CD4-positive, alpha-beta T cell treated with Interleukin-6 at 100 ng/mL for 8 hours (primary cell): ENCODE results near the gene TCP11L1.
A peak's percentile ranks its signal among the peaks of the same experiment; 100 is the strongest.
"Not testable (repeated sequence)": the region's sequence is repeated elsewhere in the genome, so short reads cannot be mapped to it uniquely, and the experiment has no call there.

Experiments
- DNase-seq: peaks from one replicate; pipeline ENCODE4 v3.0.0-alpha.2; 2020; ENCODE audit warnings: mixed read lengths, low spot score

Gene TCP11L1

GRCh38 chr11:33065445-33066178, 26.2 kb downstream of the TCP11L1 start:
- DNase-seq = peak; percentile 66

GRCh38 chr11:33067294-33067693, 27.9 kb downstream of the TCP11L1 start:
- DNase-seq = no peak

GRCh38 chr11:33068611-33069340, 29.4 kb downstream of the TCP11L1 start:
- DNase-seq = no peak

- DNase-seq = no peak
Observed at GRCh38 chr11:33072465-33072864, 33.1 kb downstream of the TCP11L1 start.

DNA sequence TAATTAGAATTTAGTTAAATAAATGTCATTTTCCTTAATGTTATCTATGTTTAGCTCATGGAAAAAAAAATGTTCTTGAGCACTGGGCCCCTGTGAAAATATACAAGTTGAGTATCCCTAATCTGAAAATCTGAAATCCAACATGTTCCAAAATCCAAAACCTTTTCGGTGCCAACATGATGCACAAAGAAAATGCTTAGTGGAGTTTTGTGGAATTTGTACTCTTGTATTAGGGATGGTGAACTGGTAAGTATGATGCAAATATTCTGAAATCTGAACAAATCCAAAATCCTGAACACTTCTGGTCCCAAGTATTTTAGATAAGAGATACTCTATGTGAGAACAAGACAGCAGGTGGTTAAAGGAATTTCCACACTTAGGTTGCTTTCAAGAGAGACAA, 44.5 kb downstream of the TCP11L1 start:
- DNase-seq = no peak

DNA sequence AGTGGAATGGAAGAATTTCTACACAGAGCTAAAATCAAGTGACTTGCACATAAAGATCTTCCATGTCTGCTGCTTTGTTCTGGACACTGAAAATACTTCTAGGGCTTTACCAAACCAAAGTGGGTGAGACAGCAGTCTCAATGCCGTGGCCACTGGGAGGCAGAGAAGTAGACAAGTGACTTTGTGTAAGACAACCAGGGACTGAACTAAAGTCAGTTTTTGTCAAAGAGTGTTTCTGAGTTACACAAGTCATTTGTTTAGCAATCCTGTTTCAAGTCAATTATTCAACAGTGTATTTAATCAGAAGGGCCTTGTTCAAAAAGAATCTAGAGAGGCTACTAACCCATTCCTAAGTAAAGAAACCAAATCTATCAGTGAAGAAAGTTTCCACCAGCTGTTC, 46.6 kb downstream of the TCP11L1 start:
- no peak for DNase-seq

DNA sequence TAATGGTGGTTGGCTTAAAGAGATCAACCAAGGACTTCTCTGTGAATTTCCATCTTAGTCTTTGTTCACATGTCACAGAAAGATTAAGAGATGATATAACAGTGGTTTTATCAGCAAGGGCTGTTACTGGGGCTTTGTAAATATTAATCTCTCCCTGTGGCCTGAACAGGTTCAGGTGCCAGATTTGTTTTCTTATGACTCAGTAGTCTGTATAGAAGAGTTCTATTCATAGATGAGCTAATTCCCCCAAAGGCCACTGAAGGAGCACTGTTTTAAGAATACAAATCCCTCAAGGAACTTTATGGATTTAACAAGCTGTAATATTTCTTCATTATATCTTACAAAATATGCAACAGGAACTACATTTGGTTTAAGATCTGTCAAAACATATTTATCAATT, 50.4 kb downstream of the TCP11L1 start:
- no peak for DNase-seq

DNA sequence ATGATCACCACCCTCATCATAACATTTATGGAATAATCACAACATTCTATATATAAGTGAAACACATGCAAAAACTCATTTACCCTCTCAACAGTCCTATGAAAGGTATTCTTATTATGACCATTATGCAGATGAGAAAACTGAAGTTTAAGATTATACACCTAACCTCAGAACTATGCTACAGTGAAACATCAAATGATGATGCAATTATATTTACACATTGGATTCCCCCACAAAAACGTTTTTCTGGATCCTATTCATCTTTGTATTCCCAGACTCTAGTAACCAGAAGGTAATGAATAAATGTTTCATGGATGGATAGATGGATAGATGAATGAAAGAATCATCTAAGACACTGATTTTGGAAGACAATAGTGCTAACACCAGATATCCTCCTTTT, 54.8 kb downstream of the TCP11L1 start:
- no peak for DNase-seq

GRCh38 chr11:33103836-33104235, 64.5 kb downstream of the TCP11L1 start:
- DNase-seq = no peak

- DNase-seq = no peak
Observed at GRCh38 chr11:33109294-33109895, 70.0 kb downstream of the TCP11L1 start.

- DNase-seq = no peak
Observed at GRCh38 chr11:33110083-33110482, 70.7 kb downstream of the TCP11L1 start.

DNA sequence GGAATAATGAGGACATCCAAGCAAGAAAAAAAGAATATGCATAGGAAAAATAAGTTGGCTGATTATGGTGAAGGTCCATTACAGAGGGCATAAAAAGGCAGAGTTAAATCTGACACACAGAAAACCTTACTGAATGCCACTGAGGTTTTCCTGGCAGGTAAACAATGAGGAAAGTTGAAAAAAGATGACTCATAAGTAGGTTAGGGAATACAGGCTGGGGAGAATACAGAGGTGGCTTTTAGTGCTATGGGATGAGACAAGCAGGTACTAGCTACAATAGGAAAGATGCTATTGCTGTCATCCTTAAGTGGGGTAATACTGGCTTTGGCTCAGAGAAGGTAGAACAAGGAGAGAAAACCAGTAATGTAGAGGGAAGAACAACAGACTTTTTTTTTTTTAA, 77.2 kb downstream of the TCP11L1 start:
- no peak for DNase-seq

DNA sequence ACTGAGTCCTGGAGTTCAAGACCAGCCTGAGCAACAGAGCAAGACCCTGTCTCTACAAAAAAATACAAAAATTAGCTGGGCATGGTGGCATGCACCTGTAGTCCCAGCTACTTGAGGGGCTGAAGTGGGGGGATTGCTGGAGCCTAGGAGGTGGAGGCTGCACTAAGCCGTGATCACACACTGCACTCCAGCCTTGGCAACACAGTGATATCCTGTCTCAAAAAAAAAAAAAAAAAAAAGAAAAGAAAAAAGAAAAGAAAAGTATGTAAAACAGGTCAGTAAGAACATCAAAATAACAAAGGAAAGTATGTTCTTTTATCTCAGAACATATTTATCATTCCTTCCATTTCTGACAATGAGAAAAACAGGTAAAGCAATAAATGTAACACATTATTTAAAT, 83.3 kb downstream of the TCP11L1 start:
- not testable (repeated sequence) for DNase-seq
